H7 (cell line): ENCODE measurements around the gene FRMPD1. TPM values are rescaled to one million over a fixed set of nuclear protein-coding genes. Genes with fewer than 3 reads are reported as not detected.
A peak's percentile ranks its signal among the peaks of the same experiment; 100 is the strongest.
"Not testable (repeated sequence)": the region's sequence is repeated elsewhere in the genome, so short reads cannot be mapped to it uniquely, and the experiment has no call there.

ENCODE experiments used
- DNase-seq: peaks from one replicate; pipeline ENCODE4 v3.0.0; 2012
- H3K27me3 ChIP-seq: 2 replicates; pipeline ENCODE4 v1.6.0; 2011; ENCODE audit warnings: mild to moderate bottlenecking, low read length; ENCODE audit not compliant: control insufficient read depth, insufficient read depth
- H3K36me3 ChIP-seq: replicated peaks from 2 replicates; pipeline ENCODE4 v1.5.1; 2011; ENCODE audit warnings: low read length; ENCODE audit not compliant: control insufficient read depth, insufficient read depth
- H3K4me3 ChIP-seq: 2 replicates; pipeline ENCODE4 v1.5.1; 2011; ENCODE audit warnings: low read depth, mild to moderate bottlenecking, control low read depth, low read length, moderate library complexity; ENCODE audit not compliant: insufficient read depth
- total RNA-seq: library from RNA; depleted of rRNA; stranded (reverse); fragments of >200 nt; shearing (Covaris generic); gene quantifications from 2 replicates; pipeline ENCODE4 v1.2.3, GENCODE V29; 2014

FRMPD1 gene
- total RNA-seq, 1 experiment from 2014 or later: 0.03 TPM

DNA sequence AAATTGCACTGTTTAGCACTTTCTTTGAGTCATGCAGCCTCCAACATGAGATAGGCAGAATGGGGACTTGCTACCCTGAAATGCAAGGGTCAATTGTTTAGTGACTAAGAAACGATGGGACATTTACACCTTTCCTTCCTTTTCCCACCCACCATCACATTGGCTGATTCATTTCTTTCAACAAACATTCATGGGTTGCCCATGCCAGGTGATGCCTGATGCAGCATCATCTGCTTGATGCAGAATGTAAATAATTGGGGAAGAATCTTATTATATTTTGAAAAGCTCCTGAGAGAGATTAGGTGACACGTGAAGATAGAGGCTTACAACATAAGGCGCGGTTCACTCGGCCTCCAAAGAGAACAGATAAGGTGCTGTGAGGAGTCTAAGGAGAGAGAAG is 98.4 kb downstream of the FRMPD1 start:
- no peaks in the 10 kb centered on the region; the same call in 1 of the 2 replicates for H3K27me3 ChIP-seq
- no peaks in the 10 kb centered on the region for H3K36me3 ChIP-seq
- DNase-seq: no peak
- H3K4me3 ChIP-seq: no peak overlapping the region

DNA sequence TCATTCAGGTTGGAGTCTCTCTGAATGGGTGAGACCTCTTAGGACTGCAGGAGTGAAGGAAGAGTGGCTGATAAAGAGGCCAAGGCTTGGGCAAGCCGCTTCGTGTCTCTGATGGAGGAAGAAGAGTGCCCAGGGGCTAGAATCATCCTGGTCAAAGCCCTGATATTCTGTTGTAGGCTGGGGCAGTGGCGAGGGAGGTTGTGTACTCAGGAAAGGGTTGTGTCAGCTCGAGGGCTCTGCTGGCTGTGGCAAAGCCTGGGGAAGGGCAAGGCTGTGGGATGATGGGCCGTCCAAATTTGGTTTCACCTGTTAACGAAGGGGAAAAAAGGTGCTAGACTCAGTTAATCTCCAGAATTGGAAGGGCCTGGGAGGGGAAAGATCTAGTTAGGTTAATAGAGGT is 100.4 kb downstream of the FRMPD1 start:
- no peak for DNase-seq
- H3K36me3 ChIP-seq: no peaks in the 10 kb centered on the region
- H3K4me3 ChIP-seq: no peak overlapping the region
- H3K27me3 ChIP-seq: no peaks in the 10 kb centered on the region

DNA sequence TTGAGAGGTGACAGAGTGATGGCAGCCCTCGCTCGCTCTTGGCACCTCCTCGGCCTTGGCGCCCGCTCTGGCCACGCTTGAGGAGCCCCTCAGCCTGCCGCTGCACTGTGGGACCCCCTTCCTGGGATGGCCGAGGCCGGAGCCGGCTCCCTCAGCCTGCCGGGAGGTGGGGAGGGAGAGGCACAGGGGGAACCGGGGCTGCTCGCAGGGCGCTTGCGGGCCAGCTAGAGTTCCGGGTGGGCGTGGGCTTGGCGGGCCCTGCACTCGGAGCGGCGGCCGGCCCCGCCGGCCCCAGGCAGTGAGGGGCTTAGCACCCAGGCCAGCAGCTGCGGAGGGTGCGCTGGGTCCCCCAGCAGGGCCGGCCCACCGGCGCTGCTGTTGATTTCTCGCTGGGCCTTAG is 101.0 kb downstream of the FRMPD1 start:
- H3K27me3 ChIP-seq, DNase-seq, H3K36me3 ChIP-seq, H3K4me3 ChIP-seq: not testable (repeated sequence)

DNA sequence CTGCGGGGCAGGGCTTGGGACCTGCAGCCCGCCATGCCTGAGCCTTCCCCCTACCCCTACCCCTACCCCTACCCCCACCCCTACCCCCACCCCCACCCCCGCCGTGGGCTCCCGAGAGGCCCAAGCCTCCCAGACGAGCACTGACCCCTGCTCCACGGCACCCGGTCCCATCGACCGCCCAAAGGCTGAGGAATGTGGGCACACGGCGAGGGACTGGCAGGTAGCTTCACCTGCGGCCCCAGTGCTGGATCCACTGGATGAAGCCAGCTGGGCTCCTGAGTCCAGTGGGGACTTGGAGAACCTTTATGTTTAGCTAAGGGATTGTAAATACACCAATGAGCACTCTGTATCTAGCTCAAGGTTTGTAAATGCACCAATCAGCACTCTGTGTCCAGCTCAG is 101.4 kb downstream of the FRMPD1 start:
- H3K27me3 ChIP-seq, DNase-seq, H3K4me3 ChIP-seq, H3K36me3 ChIP-seq: not testable (repeated sequence)

DNA sequence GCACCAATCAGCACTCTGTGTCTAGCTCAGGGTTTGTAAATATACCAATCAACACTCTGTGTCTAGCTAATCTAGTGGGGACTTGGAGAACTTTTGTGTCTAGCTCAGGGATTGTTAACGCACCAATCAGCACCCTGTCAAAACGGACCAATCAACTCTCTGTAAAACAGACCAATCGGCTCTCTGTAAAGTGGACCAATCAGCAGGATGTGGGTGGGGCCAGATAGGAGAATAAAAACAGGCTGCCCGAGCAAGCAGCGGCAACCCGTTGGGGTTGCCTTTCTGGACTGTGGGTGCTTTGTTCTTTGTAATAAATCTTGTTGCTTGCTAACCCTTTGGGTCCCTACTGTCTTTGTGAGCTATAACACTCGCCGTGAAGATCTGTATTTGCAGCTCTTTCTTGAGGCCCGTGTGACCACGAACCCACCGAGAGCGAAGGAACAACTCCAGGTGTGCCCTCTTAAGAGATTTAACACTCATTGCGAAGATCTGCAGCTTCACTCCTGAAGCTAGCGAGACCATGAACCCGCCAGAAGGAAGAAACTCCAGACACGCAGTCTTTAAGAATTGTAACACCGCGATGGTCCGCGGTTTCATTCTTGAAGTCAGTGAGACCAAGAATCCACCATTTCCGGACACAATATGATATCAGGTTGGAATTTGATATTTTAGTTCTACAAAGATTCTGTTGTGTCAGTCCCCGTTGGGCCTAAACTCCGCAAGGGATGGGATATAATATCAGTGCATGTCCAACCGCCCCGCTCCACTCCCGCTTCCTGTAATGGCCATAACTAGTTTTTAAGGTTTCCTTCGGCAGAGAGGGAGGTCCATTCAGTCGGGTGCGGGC is 102.1 kb downstream of the FRMPD1 start:
- H3K27me3 ChIP-seq: no peaks in the 10 kb centered on the region
- no peaks in the 10 kb centered on the region for H3K36me3 ChIP-seq
- peak overlapping the region; percentile 76; the same call in 1 of the 2 replicates for H3K4me3 ChIP-seq
- DNase-seq: peak; percentile 39

DNA sequence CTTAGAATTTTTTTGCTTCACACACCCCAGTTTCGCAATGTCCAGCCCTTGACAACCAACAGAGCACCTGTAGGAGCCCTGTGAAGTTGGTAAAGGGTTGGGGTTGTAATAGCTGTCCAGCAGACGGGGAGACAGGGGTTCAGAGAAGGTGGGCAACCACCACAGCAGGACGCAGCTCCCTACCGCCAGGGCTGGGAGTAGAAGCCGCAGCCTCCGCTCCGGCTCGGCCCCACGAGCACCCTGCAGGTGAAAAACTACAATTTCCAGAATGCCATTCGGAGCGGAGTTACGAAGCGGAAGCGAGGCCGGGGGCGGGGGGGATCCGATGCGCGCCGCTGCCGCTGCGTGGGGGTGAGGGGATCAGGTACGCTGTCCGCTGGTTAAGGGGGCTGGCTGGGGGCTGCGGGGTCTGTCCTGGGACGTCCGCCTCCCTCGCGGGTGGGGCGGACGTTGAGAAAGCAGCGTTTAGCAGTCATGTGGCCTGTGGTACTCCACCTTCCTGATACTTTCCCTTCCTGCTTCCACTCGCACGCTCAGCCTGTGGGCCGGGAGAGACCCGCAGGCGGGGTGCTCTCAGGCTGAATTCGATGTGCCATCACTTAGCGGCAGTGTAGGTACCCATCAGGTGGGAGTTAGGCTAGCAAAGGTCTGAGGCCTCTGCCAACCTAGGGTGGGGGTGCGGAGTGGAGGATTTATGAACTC is 102.9 kb downstream of the FRMPD1 start, which contains the start of gene TRMT10B:
TRMT10B (plus strand) TSS at position 317 of the 702 bp plus-strand sequence. CDS start 8,127 bp downstream, outside the sequence.
- no peaks in the 10 kb centered on the region for H3K27me3 ChIP-seq

DNA sequence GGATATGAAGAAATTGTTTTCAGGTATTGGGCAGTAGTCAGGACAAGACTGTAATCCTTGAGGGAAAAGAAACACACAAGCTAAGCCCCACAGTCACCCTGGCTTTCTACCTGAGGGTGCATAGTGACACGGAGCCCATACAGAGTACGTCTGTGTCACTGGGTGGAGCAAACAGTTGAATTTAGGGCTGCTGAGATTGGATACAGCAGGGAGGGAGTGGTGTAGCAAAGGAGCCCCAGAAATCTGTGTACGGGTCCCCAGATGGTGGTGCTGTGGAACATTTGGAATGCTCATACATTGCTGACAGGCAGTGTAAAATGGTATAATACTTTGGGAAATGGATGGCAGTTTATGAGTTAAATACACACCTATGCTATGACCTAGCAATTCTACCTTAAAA is 108.0 kb downstream of the FRMPD1 start:
- Histone ChIP-seq H3K36me3 (no peaks in the 10 kb centered on the region), H3K4me3 (no peak overlapping the region), H3K27me3 (no peaks in the 10 kb centered on the region)
- no peak for DNase-seq

More for the DNA sequence above, 102.9 kb downstream of the FRMPD1 start, which contains the start of gene TRMT10B:
- DNase-seq: peak; percentile 93
- peak within 1 kb of the TSS; percentile 76 for H3K4me3 ChIP-seq
- no peaks in the 10 kb centered on the region for H3K36me3 ChIP-seq

DNA sequence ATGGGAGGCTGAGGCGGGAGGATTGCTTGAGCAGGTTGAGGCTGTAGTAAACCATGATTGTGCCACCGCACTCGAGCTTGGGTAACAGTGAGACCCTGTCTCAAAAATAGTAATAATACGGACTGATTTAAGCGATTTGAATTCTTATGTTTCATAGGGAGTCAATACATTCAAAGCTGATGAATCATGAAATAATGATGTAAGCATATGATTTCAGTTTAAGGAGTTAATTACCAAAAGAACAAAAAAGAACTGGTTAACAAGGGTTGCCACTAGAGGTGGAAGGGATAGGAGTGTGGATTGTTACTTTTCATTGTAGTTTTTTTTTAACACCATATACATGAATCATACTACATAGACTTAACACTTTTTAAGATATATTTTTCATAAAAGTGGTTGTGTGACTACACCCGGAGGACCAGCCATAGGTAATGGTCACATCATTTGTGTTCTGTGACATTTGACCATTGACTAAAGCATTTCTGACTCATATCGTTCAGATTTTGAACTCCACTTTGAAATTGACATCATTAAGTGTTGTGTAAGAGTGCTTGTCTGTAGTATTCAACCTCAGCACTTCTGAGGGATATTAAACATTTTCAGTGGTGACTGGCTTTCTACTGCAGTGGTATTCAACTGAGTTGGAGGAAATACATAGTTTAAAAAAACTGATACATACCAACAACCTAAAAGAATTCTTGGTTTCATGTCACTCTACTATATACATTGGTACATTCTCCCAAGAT is 109.8 kb downstream of the FRMPD1 start:
- no peaks in the 10 kb centered on the region for H3K36me3 ChIP-seq
- H3K27me3 ChIP-seq: no peaks in the 10 kb centered on the region
- no peak overlapping the region for H3K4me3 ChIP-seq
- no peak for DNase-seq

DNA sequence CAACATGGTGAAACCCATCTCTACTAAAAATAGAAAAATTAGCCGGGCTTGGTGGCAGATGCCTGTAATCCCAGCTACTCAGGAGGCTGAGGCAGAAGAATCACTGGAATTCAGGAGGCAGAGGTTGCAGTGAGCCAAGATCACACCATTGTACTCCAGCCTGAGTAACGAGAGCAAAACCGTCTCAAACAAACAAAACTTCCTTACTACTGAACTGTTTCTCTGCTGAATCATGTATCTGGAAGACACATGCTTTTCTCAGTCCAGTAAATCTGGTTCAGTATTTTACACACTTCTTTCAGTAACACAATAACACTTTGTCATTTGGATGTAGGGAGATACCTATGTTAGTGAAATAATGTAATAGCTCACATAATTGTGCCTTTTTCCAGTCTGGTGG is 110.8 kb downstream of the FRMPD1 start:
- Histone ChIP-seq H3K27me3 (no peaks in the 10 kb centered on the region), H3K4me3 (no peak overlapping the region), H3K36me3 (no peaks in the 10 kb centered on the region)
- no peak for DNase-seq

DNA sequence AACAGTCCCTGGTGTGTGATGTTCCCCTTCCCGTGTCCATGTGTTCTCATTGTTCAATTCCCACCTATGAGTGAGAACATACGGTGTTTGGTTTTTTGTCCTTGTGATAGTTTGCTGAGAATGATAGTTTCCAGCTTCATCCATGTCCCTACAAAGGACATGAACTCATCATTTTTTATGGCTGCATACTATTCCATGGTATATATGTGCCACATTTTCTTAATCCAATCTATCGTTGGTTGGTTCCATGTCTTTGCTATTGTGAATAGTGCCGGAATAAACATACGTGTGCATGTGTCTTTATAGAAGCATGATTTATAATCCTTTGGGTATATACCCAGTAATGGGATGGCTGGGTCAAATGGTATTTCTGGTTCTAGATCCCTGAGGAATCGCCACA is 114.5 kb downstream of the FRMPD1 start:
- not testable (repeated sequence) for H3K27me3 ChIP-seq, H3K4me3 ChIP-seq, DNase-seq, H3K36me3 ChIP-seq

DNA sequence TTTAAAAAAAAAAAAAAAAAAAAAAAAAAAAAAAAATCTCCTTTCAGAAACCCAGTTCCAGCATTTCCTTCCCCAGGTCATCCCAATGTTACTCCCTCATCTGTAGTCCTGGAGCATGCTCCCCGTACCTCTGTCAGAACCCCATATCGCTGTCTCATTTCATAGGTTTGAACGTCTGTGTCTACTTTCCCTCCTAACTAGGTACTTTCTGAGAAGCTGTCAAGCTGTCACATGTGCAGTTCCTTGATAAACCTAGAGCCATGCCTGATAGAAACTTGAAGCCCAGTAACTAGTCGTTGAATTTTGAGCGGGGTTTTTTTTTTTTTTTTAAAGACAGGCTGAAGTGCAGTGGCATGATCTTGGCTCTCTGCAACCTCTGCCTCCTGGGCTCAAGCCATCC is 118.6 kb downstream of the FRMPD1 start:
- H3K36me3 ChIP-seq: peaks cover 2% of the 10 kb centered on the region; the same call in 1 of the 2 replicates
- no peak overlapping the region for H3K4me3 ChIP-seq
- no peak for DNase-seq
- H3K27me3 ChIP-seq: no peaks in the 10 kb centered on the region

DNA sequence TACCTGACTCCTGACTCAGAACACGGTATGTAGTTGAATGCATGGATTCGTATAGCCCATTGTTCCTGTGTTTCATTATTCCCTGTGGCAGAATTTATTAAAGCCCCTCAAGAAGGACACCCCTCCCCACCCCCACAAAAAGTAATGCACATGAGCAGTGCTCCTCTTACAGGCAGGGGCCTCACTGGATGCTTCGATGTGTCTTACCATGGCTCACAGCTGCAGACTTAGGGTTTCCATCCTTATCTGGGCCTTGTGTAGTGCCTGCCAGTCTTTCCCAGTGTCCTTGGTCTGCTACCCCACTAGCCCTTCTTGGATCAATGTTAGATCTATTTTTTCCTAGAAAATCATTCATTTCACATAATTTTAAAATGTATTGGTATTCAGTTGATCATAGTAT is 119.2 kb downstream of the FRMPD1 start:
- DNase-seq: no peak
- Histone ChIP-seq H3K36me3 (peaks cover 2% of the 10 kb centered on the region; the same call in 1 of the 2 replicates), H3K27me3 (no peaks in the 10 kb centered on the region), H3K4me3 (no peak overlapping the region)

DNA sequence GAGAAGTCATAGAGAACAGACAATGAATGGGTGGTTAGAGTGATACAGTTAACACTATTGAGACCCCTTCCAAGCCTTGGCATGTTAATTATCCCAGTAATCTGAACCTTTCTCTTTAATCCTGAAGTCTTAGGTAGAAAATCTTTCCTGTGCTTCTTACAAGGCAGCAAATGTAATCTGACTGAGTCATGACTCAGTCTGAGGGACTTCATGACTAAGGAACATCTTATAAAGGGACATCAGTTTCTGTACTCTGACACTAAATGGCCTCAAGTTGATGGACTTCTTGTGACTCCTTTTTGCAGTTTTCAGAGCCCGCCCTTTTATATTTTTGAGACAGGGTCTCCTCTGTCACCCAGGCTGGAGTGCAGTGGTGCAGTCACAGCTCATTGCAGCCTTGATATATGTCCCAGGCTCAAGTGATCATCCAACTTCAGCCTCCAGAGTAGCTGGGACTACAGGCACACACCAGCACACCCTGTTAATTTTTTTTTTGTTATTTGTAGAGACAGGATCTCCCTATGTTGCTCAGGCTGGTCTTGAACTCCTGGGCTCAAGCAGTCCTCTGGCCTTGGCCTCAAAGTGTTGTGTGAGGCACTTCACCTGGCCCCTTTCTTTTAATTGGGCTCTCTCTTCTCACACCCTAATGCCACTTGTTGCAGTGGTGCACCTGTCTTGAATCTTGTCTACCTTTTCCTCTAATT is 124.6 kb downstream of the FRMPD1 start:
- Histone ChIP-seq H3K27me3 (no peaks in the 10 kb centered on the region), H3K36me3 (peaks cover 11% of the 10 kb centered on the region), H3K4me3 (no peak overlapping the region)
- DNase-seq: no peak

DNA sequence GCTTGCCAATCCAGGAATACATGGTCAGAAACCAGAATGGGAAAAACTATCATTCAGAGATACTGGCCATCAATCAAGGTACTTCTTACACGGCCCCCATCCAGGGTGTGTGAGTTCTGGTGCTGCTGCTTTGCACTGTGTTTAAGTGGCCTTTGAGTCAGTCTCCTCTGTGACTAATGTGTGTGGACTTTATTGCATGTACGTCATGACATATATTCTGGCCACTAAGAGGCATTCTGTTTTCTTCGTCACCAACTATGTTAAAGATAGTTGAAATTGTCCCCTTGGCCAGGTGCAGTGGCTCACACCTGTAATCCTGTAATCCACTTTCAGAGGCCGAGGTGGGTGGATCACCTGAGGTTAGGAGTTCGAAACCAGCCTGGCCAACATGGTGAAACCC is 125.6 kb downstream of the FRMPD1 start:
- no peak overlapping the region for H3K4me3 ChIP-seq
- DNase-seq: no peak
- H3K27me3 ChIP-seq: no peaks in the 10 kb centered on the region
- H3K36me3 ChIP-seq: peaks cover 16% of the 10 kb centered on the region
